22Rv1 (cell line): Measurements from ENCODE around the gene BEAN1.

ENCODE experiments used
- CTCF ChIP-seq: fragments of 450-650 bp; IDR thresholded peaks from 2 replicates; pipeline ENCODE4 v1.5.1; 2017; ENCODE audit warnings: mild to moderate bottlenecking
- ZFX ChIP-seq: fragments of 450-650 bp; IDR thresholded peaks from 2 replicates; pipeline ENCODE4 v1.6.1; 2017; ENCODE audit warnings: antibody characterized with exemption, borderline replicate concordance

GRCh38 chr16:66510298-66510697 lies 83.2 kb downstream of the BEAN1 start:
- TF ChIP-seq CTCF, result no peak
- no peak for TF ChIP-seq ZFX
